ENCODE measurements around the gene EIF2D.
A peak's percentile ranks its signal among the peaks of the same experiment; 100 is the strongest.
"Not testable (repeated sequence)": the region's sequence is repeated elsewhere in the genome, so short reads cannot be mapped to it uniquely, and the experiment has no call there.

Gene EIF2D, protein sequence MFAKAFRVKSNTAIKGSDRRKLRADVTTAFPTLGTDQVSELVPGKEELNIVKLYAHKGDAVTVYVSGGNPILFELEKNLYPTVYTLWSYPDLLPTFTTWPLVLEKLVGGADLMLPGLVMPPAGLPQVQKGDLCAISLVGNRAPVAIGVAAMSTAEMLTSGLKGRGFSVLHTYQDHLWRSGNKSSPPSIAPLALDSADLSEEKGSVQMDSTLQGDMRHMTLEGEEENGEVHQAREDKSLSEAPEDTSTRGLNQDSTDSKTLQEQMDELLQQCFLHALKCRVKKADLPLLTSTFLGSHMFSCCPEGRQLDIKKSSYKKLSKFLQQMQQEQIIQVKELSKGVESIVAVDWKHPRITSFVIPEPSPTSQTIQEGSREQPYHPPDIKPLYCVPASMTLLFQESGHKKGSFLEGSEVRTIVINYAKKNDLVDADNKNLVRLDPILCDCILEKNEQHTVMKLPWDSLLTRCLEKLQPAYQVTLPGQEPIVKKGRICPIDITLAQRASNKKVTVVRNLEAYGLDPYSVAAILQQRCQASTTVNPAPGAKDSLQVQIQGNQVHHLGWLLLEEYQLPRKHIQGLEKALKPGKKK

GRCh38 chr1:206612129-206612876 lies at the start of gene EIF2D:
EIF2D (minus strand) TSS chr1:206612465; CDS start chr1:206612342, 123 bp downstream.
- DNase-seq: peak; percentile 86

- no peak for DNase-seq
Observed at GRCh38 chr1:206661161-206661820, 49.0 kb upstream of the EIF2D start.

- DNase-seq: no peak
Observed at GRCh38 chr1:206660136-206660535, 47.9 kb upstream of the EIF2D start.

- no peak for DNase-seq
Observed at GRCh38 chr1:206658981-206659273, 46.7 kb upstream of the EIF2D start.

DNA sequence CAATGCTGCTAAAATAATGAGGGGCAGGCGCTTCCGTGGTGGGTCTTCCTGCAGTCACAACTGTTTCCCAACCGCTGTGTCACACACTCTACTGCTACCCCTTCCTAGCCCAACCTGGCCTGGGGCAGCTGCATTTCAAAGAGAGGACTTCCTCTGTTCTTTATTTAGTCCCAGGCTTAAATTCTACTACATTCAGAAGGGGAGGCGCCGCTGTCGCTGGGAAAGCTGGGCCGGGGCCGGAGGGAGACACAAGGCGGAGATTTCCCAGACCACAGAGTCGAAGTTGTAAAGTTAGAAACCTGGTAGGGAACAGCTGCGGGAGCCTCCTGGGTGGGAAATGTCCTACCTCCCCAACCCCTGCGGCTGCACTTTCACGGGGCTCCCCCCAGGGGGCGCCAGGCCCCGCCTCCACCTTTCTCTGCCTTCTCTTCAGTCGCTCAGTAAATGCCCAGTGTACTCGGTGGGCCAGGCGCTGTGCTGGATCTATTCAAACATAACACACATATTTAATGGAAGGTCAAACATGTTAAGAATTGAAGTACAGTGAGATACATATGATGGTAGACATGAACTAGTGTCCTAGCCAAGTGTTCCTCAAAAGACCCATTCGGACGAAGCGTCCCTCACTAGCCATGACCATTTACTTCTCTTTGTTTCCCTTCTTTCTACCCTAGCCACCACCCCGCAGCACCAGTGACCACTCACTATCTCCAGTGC lies 46.2 kb upstream of the EIF2D start:
- peak; percentile 67 for DNase-seq

GRCh38 chr1:206657751-206658150 lies 45.5 kb upstream of the EIF2D start:
- DNase-seq: no peak

GRCh38 chr1:206656936-206657335 lies 44.7 kb upstream of the EIF2D start:
- DNase-seq: no peak

DNA sequence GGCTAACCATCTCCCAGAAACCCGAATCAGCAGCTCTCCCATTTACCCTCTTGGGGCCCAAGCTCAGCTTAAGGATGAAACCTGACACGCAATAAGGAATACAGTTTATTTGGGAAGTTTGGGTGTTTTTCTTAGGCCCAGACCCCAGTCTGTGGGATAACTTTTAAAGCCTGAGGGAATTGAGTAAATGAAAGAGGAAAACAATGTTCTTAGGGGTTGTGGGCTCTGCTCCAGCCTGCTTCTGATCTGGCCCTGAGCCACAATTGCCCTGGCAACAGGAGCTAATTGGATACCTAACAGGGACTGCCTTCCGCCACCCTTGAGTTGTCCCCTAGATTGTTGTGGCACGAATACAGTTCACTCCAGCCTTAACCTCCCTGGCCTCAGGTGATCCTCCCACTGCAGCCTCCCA lies 43.2 kb upstream of the EIF2D start:
- DNase-seq: no peak

GRCh38 chr1:206654828-206655227 lies 42.6 kb upstream of the EIF2D start:
- no peak for DNase-seq

- DNase-seq: no peak
Observed at GRCh38 chr1:206653715-206654459, 41.6 kb upstream of the EIF2D start.

DNA sequence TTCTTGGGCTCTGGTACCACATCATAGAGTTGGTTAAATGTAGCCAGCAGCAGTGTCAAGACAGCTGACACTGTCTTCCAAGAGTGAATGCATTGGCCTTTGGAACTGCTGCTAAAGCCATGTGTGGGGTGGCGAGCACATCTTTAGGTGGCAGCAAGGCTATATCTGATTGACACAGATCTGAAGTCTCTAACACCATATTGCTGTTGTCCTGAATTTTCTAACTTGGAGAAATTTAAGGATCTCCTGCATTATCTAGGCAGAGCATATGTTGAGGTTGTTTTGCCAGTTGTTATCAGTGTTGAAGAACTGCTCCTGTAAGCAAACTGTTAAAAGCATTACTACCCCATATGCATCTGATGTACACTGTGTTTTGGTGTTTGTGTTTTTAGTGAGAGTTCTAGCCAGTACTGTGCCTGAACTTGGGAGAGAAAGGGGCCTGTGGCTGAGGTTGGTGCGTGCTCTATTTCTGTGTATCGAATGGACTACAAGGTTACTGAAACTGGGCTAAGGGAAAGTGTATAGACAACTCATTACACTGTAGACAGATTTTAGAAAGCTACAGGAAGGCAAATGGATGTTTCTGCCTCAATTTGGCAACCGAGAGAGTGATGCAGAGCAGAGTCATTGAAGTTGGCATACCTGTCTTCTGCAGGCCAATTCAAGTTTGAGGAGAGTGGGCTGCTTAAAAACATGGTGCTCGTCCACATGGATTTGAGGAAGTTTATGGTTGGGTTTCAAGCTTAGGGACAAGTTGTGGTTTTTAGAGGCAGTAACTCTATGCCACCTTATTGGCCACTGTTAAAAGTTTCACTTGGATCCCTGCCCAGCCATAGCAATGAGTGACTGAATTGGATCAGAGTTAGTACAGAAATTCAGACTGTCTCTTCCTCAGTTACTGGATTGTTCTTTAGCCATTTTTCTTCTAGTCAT lies 40.0 kb upstream of the EIF2D start:
- DNase-seq: peak; percentile 82

- DNase-seq: no peak
Observed at GRCh38 chr1:206651014-206651413, 38.7 kb upstream of the EIF2D start.

DNA sequence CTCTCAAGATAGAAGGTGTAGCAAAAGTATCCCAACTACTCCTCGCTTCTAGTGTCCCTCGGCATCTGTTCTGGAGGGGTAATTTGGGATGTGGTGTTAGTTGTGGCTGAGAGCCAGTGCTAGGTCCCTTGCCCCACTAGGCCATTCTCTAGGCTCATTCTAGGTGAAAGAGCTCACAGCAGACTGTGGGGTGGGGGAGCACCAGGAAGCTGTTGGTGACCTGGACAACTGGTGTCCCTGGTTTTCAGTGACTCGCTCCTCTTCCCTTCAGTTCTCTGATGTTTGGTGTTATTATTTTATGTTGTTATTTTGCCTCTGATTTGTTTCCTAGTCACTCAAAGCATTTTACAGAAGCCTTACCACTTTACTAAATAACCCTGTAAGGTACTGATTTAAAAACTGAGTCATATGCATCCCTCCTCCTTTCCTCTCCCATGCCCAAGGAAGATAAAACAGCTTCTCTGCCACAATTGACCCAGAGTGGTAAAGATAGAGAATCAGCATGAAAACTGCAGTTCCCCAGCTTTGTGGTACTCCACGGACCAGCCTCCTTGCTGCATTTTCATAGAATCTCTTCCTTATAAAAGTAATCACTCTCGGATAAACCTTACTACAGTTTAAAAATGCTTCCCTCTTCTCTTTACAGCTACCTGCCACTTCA lies 37.1 kb upstream of the EIF2D start:
- no peak for DNase-seq

DNA sequence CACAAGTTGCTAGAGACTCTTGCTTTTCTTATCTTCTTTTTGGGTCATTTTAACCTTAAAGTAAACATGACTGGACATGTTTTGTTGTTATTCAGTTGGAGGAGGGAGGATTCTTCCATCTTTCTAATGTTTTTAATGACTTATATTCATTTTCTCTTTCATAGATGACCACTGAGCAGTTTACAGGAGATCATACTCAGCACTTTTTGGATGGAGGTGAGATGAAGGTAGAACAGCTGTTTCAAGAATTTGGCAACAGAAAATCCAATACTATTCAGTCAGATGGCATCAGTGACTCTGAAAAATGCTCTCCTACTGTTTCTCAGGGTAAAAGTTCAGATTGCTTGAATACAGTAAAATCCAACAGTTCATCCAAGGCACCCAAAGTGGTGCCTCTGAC lies 35.0 kb upstream of the EIF2D start:
- no peak for DNase-seq

- DNase-seq: no peak
Observed at GRCh38 chr1:206646504-206646903, 34.2 kb upstream of the EIF2D start.

DNA sequence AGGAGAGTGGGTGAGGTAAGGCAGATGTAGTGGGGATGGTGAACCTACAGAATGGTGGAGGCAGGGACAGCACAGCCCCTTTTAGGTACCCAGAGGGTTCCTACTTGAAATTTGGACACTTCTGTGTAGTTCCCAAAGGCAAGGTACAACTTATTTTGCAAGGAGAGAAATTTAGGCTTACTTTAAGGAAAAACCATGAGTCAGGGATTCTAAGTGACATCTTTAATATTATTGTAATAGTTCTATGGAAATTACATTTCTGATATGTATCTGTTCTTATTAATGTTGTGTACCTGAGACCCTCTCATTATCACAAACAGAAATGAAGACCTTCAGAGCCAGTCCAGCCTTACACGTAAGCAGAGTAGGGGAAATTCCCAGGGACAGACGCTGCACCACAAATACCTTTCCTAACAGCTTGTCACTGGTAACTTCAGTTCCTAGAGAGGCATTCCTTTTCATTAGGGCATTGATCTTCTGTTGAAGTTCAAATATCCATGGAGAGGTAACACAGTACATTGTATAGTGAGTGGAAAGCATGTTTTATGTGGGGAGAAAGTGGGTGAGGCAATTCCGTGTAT lies 30.9 kb upstream of the EIF2D start:
- DNase-seq: no peak

DNA sequence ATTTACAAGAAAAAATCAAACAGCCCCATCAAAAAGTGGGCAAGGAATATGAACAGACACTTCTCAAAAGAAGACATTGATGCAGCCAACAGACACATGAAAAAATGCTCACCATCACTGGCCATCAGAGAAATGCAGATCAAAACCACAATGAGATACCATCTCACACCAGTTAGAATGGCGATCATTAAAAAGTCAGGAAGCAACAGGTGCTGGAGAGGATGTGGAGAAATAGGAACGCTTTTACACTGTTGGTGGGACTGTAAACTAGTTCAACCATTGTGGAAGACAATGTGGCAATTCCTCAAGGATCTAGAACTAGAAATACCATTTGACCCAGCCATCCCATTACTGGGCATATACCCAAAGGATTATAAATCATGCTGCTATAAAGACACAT lies 29.8 kb upstream of the EIF2D start:
- DNase-seq: not testable (repeated sequence)

GRCh38 chr1:206637605-206638004 lies 25.3 kb upstream of the EIF2D start:
- DNase-seq: peak; percentile 32

DNA sequence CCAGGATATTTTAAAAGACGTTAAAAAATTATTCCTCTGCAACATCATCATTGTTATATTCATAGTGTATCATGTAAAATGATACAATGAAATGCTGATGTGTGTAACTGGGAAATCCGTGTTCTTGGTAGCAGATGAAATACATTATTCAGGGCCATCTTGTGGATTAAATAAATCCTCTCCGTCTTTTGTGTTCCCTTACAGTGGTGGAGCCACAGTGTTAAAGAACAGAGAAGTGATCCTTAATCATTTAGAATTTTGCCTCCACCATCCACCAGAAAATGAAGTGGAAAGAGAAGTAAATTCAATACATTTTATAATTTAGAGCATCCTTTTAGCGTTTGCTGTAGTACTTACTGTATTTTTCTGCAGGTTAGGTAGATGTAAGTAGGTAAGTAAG lies 24.4 kb upstream of the EIF2D start:
- no peak for DNase-seq

GRCh38 chr1:206635978-206636345 lies 23.7 kb upstream of the EIF2D start:
- no peak for DNase-seq
